HG03354 (cell line): Measurements from ENCODE around the gene MBOAT7.
"Not testable (repeated sequence)": the region's sequence is repeated elsewhere in the genome, so short reads cannot be mapped to it uniquely, and the experiment has no call there.

ENCODE experiments used
- ATAC-seq: cut with Tn5 transposase; IDR thresholded peaks from one replicate; pipeline ENCODE4 v1.9.1; 2021; ENCODE audit warnings: mild to moderate bottlenecking; ENCODE audit not compliant: unreplicated experiment, poor library complexity, severe bottlenecking

The MBOAT7 gene, protein sequence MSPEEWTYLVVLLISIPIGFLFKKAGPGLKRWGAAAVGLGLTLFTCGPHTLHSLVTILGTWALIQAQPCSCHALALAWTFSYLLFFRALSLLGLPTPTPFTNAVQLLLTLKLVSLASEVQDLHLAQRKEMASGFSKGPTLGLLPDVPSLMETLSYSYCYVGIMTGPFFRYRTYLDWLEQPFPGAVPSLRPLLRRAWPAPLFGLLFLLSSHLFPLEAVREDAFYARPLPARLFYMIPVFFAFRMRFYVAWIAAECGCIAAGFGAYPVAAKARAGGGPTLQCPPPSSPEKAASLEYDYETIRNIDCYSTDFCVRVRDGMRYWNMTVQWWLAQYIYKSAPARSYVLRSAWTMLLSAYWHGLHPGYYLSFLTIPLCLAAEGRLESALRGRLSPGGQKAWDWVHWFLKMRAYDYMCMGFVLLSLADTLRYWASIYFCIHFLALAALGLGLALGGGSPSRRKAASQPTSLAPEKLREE

DNA sequence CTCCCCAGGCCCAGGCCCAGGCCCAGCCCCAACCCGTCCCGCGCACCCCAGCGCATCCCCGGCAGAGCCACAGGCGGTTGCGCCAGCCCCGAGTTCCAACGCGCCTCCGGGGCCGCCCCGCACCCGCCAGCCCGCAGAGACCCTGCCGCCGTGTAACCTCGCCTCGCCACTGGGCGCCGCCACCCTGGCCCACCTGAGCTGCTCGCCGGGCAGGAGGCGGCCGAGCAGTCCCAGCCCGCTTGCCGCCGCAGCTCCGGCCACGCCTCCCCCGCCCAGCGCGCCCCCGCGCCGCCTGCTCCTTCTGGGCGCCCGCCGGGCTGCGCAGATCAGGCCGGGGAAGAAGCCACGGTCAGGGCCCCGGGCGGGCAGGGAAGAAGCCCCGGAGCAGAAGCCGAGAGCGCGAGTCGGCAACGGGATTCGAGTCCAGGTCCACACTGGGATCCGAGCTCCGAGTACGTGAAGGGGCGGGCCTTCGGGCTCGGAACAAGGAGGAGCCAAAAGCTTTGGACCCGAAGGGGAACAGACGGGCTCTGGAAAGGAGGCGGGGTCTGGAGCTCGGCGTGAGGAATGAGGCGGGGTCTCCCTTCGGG, at the start of gene MBOAT7:
TSS of gene MBOAT7 (minus strand) at position 436 of the 590 bp plus-strand sequence. CDS start 1,072 bp downstream, outside the sequence.
- peak; percentile 22 for ATAC-seq

DNA sequence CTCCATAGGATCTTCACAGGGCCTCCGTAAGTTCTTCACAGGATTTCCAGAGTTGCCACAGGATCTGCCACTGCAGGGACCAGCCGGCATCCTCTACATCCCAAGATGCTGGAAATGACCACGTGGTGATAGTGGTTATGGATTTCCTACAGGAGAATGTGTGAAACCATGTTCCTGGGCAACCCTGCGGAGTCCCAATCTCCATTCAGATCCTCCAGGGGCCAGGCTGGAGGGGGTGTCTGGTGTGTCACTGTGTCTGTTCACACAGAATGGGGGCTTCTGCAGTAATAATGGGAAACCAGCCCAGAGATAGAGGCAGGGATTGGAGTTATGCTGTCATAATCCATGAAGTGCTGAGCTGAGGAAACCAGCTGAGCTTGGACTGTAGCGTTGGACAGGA, 44.6 kb upstream of the MBOAT7 start:
- no peak for ATAC-seq

DNA sequence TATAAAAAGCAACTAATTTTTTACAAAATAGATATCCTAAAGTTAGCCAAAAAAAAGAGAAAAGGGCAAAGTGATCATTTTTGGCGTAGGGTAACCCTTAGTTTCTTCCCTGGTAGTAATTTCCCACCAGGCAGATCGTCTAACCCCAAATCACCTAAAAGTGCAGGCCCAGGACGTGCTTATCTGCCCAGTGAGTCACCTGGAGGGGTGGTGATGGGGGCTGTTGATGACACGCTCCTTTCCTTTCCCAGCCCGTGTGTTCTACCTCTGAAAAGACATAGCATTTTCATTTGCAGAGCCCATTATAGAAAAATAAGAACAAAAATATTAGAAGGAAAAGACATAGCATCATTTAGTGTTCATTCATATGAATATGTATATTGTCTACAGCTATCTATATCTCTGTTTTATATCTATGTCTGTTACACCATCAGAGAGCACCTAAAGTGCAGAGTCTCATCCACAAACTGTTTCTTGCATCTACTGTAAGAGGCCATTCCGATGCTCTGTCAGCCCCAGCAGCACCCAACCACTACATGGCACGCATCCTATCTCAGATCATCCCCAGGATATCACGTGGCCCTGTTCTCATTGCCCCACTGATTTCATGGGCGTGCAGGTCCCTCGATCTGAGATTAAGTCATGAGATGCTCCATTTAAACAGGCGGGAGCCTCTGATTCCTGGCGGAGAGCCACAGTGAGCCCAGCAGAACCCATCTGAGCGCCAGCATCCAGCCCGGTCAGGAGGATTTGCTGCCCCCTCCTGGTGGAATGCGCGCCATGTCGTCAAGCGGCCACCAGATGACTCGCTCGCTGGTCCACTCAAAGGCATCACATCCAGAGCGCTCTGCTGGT, 41.9 kb upstream of the MBOAT7 start:
- ATAC-seq = no peak

DNA sequence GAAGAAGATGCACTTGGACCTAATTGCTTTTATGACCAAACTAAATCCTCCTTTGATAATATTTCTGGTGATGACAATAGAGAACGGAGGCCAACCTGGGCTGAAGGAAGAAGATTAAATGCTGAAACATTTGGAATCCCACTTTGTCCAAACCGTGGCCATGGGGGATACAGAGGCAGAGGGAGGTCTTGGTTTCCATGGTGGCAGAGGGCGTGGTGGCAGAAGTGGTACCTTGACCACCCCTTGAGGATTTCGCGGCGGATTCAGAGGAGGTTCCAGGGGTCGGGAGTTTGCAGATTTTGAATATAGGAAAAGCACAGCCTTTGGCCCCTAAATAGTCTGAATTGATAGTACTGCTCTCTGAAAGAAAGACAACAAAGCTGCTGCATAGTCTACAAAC, 40.7 kb upstream of the MBOAT7 start:
- ATAC-seq = no peak

DNA sequence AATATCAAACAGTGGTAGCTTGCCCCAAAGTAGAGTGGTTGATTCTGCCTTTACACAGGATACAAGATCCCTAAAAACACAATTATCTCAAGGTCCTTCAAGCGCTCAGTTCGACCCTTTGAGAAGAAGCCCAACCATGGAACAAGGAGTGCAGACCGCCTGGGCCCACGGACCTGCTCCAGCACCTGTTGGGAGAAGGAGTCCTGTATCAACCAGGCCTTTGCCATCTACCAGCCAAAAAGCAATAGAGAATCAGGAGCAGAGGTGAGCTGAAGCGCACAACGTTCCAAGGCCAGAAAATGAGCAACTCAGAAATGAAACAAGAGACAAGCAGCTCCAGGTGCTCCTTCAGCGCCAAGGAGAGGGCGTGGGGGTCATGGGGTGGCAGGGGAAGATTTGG, 39.8 kb upstream of the MBOAT7 start:
- ATAC-seq = no peak

DNA sequence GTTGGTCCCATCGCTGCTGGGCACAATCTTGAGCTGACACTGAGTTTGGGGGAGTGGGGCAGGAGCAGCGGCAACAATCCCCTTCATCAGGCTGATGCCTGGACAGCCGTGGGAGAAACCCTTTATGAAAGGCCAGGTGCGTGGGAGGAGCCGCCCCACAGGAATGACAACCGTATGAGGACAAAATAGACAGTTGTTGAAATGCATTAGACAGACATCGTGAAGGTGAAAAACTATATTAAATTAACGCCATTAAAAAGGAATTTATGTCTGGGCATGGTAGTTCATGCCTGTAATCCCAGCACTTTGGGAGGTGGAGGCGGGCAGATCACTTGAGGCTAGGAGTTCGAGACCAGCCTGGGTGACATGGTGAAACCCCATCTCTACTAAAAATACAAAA, 35.2 kb upstream of the MBOAT7 start:
- not testable (repeated sequence) for ATAC-seq

DNA sequence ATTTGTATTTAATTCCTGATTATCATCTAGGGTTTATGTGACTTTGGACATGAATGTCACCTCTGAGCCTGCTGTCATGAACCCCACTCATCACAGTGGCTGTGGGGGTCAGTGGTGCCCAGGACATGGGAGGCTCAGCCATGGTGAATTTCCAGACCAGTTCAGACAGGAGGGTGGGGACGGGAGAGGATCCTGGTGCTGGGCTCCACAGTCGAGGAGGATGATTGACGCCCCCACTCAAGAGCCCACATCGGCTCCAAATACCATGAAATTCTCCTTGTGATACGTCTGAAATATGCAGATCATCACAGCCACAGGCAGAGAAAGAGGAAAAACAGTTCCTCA, 34.5 kb upstream of the MBOAT7 start:
- ATAC-seq = not testable (repeated sequence)

DNA sequence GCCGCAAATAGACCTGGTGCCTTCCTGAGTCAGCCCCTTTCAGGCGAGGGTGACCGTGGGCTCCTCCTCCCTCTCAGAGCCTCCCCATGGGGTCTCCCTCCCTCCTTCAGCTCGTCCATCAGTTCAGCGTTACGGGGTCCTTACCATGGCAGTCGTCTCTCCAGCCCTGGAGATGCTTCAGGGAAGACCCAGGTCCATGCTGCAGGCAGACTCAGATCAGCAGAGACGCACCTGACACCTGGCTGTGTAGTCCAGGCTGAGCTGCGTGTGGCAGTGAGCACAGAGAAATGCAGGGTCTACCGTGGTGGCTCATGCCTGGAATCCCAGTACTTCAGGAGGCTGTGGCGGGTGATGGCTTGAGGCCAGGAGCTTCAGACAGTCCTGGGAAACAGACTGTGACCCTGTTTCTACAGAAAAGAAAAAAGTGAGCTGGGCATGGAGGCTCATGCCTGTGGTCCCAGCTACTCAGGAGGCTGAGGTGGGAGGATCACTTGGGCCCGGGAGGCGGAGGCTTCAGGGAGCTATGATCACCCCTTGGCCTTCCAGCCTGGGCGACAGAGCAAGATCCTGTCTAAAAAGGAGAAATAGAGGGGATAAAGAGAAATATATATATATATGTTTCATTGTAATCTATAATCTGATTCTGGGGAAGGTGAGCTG, 34.0 kb upstream of the MBOAT7 start:
- ATAC-seq = not testable (repeated sequence)

DNA sequence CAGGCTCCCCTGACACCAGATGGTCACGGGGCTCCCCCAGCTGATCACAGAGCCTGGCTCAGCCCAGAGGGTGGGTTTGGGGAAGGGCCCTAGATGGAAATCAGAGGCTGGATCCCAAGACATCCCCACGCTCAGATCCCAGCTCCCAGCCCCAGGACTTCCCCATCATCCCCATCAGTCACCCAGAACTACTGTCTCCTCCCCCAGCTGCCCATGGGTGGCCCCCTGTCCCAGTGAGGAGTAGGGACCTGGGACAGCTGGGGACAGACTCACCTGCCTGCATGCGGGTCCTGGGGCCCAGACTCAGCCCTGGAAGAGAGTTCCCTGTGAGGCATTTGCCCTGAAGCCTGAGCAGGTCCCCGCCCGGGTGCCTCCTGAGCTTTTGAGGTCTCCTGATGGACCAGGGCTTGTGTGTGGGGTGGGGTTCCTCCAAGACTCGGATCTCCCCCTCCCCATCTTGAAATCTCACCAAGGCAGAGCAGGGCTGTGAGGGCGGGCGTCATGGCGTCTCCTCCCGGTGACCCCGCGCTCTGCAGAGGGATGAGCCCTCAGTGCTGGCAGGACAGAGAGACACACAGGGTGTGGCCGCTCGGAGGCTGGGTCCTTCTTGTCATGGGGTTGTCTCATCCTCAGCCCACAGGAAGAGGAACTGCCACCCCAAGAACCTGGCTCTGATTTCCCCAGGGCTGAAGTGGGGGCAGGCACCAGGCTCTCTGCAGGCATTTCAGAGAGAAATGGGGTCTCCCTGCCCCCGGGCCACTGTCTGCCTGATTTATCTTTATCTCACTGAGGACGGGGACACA, 33.3 kb upstream of the MBOAT7 start, which contains the start of gene LILRB3:
TSS of gene LILRB3 (minus strand) at position 534 of the 803 bp plus-strand sequence. CDS start at position 503, 31 bp downstream.
- not testable (repeated sequence) for ATAC-seq

DNA sequence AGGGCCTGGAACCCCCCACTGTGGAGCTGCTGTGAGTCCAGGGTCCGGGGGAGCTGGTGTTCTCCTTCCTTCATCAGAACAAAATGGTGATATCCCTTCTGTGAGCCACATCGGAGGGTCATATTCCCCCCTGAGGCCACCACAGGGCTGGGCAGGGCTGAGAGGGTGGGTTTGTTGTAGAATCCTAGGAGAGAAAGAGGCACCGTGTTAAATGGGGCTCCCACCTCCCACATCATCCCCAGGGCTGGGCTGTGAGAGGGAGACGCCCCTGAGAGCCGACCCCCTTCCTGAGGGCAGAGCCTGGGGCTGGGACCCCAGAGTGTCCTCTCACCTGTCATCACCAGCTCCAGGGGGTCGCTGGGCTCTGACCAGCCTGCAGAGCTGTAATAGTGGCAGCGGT, 32.6 kb upstream of the MBOAT7 start:
- not testable (repeated sequence) for ATAC-seq

DNA sequence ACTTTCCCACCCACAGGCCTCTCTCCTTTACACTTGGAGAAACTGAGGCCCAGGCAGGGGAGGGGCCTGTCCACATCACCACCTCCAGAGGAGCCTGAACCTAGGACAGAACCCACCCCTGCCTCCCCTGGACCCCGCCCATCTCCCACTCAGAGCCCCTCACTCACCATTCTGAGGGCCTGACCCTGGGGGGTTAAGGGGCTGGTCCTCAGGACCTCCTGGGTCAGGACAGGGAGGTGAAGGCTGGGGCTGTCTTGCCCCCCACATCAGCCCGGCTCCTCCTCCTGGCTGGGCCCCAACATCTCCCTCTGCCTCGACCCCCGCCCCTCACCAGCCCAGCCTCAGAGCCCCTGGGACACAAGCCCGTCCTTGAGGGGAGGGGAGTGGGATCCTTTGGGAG, 30.3 kb upstream of the MBOAT7 start:
- not testable (repeated sequence) for ATAC-seq

DNA sequence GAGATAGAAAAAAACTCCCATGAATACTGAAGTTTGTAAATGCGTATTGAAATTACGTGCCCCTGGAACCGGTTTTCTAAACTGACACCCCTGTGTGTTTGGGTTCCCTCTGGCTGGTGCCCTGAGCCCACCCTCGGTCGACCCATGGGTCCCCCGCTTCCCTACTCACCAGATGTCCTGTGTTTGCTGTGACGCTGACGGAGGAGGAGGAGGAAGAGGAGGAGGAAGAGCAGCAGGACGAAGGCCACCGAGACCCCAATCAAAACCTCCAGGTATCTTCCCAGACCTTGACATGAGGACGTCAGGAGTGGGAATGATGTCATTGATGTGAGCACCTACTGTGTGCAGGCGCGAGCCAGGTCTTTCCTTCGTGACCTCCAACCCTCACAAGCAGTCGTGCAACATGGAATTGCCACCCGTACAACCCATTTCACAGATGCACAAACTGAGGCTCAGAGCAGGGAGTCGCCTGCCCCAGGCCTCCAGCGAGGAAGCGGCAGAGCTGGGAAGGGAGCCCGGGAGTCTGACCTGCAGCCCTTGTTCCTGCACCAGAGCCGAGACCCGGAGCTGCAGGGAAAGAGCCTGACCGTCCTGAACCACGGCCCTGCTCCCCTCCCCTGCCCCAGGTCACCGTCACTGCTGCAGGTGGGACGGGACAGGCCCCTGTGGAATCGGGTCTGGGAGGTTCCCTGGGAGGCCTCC, 29.7 kb upstream of the MBOAT7 start:
- no peak for ATAC-seq

DNA sequence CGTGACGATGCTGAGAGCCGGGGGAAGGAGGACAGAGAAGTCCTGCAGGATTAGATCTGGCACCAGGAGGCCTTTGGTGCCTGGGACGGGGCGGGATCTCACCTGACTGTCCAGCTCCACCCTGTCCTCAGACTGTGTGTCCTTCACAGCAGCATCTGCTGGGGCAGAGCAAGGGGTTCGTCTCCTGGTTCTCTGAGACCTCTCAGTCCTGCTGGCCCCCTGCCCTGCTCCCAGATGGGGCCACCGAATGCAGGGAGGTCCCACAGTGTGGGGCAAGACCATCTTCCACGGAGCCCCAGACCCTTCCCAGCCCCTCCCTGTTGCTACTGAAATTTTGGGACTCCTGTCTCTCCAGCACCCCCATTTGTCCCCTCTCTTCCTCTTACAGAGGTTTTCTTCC, 28.9 kb upstream of the MBOAT7 start:
- ATAC-seq = no peak

DNA sequence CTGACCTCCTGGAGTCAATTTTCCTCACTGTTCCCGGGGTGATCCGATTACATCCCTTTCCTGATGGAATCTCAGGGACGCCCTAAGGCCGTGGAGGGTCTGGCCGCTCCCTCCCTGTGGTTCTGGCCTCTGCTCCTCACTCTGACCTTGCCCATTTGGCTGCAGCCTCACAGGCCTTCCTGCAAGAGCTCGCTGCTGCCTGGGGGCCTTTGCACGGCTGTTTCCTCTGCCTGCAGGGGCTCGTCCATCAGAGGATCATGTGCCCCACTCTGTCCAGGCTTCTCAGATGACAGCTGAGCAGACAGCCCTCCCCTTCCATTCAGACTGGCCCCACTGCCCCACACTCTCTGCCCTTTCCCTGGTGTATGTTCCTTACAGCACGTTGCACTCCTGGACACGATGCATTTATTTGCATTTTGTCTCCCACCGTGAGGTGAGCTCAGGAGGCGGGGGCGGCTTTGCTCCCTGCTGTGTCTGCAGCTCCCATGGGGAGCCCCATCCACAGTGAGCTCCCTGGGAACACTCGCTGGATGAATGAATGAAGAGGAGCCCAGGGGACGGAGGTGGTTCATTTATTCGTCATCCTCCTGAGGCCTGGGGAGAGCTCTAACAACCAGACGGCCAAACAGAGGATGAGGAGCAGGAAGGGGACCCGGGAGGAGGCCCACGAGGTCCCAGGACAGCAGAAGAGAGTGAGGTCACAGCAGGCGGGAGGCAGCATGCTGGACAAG, 28.3 kb upstream of the MBOAT7 start:
- ATAC-seq = not testable (repeated sequence)

DNA sequence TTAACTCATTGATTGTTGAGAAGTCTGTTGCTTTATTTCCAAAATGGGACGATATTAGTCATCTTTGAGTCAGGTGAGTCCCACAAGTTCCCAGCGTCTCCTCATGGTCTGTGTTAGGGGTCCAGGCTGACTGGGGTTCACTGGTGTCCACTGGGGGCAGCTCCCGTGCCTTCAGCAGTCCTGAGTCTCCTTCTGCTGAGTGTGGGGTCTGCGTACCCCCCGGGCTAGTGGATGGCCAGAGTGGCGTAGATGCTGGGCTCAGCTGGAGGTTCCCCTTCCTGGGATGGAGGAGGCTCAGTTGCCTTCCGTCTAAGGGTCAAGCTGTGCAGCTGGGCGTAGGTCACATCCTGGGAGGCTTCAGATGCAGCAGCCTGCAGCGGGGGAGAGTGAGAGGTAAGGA, 27.5 kb upstream of the MBOAT7 start:
- no peak for ATAC-seq

DNA sequence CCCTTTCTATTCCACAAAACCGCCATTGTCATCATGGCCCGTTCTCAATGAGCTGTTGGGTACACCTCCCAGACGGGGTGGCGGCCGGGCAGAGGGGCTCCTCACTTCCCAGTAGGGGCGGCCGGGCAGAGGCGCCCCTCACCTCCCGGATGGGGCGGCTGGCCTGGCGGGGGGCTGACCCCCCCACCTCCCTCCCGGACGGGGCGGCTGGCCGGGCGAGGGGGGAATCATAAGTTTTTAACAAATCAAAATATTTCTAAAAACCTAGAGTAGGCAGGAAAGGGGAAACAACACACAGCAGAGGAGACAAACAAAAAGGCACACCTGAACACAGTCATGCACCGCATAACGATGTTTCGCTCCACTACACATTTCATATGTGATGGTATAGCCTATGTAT, 25.4 kb upstream of the MBOAT7 start:
- not testable (repeated sequence) for ATAC-seq

DNA sequence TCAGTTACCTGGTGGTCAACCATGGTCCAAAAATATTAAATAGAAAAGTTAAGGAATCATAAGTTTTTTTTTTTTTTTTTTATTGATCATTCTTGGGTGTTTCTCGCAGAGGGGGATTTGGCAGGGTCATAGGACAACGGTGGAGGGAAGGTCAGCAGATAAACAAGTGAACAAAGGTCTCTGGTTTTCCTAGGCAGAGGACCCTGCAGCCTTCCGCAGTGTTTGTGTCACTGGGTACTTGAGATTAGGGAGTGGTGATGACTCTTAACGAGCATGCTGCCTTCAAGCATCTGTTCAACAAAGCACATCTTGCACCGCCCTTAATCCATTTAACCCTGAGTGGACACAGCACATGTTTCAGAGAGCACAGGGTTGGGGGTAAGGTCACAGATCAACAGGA, 24.8 kb upstream of the MBOAT7 start:
- not testable (repeated sequence) for ATAC-seq

DNA sequence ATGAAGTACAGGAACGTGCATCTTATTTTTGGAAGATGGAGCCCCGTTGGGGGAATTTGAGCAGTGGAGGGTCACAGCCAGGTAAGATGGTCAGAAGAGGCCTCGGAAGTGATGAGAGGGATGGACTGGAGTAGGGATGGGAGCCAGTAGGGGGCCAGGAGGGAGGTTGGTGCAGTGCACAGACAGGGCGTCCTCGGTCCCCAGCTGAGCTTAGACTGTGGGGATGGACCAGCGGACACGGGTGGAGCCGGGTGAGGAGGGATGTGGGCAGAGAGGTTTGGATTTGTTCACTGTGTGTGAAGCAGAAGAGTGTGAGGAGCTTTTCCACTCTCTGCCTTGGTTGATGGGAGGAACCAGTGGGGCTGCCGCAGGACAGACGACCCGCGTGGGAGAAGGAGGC, 21.9 kb upstream of the MBOAT7 start:
- ATAC-seq = no peak
